Glutamatergic neuron (in vitro differentiated cells): ENCODE results near the gene LITAF. TPM values are rescaled to one million over a fixed set of nuclear protein-coding genes. Genes with fewer than 3 reads are reported as not detected.

Source experiments
- DNase-seq: peaks from one replicate; pipeline ENCODE4 v3.0.0; 2022
- H3K27ac Mint-ChIP-seq: one replicate; pipeline ENCODE4 v1.8.0; 2020; ENCODE audit warnings: mild to moderate bottlenecking, mixed read lengths, inconsistent platforms; ENCODE audit not compliant: unreplicated experiment
- H3K27me3 Mint-ChIP-seq: one replicate; pipeline ENCODE4 v1.8.0; 2020; ENCODE audit warnings: mild to moderate bottlenecking, moderate library complexity, mixed read lengths, inconsistent platforms; ENCODE audit not compliant: unreplicated experiment
- H3K36me3 Mint-ChIP-seq: one replicate; pipeline ENCODE4 v1.8.0; 2020; ENCODE audit warnings: mild to moderate bottlenecking, mixed read lengths, inconsistent platforms; ENCODE audit not compliant: unreplicated experiment
- H3K4me1 Mint-ChIP-seq: one replicate; pipeline ENCODE4 v1.8.0; 2020; ENCODE audit warnings: mild to moderate bottlenecking, low read depth, mixed read lengths, inconsistent platforms; ENCODE audit not compliant: unreplicated experiment
- H3K4me3 Mint-ChIP-seq: one replicate; pipeline ENCODE4 v1.8.0; 2020; ENCODE audit warnings: mild to moderate bottlenecking, mixed read lengths, inconsistent platforms; ENCODE audit not compliant: unreplicated experiment
- H3K9me3 Mint-ChIP-seq: one replicate; pipeline ENCODE4 v1.8.0; 2020; ENCODE audit warnings: mild to moderate bottlenecking, moderate library complexity, mixed read lengths, inconsistent platforms; ENCODE audit not compliant: unreplicated experiment
- total RNA-seq: library from RNA; stranded (reverse); fragmentation: NEBNext Ultra II Directional; extraction: Animal tissue kit (Norgen Biotek cat#: 25700); gene quantifications from one replicate; pipeline ENCODE4 v1.2.1, GENCODE V29; 2021; ENCODE audit not compliant: unreplicated experiment
- TF ChIP-seq, protein P1 (sequence below): fragments of 200-600 bp; sonication (generic); IDR thresholded peaks from one replicate; pipeline ENCODE4 v1.5.0; 2021; ENCODE audit not compliant: partially characterized antibody, unreplicated experiment

Gene LITAF
- total RNA-seq, 1 donor from 2014 or later = 29.2 TPM

DNA sequence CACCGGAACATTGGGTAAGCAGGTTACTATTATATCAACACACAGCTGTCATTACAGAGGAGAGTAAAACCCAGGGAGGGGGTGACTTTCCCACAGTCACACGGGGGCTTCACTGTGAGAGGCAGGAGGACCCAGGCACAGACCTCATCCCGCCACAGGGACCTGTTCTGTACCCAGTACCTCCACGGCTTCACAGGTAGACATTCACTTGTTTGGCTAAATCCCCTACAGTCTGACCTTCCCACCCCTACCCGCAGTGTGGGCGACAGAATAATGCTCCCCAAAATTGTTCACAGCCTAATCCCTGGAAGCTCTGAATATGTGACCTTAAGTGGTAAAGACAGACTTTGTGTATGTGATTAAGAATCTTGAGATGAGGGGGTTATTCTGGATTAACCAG, 16.5 kb downstream of the LITAF start:
- DNase-seq = no peak
- Mint-ChIP-seq H3K27me3 (peaks cover 4% of the 10 kb centered on the region), H3K4me3 (no peak overlapping the region), H3K27ac (no peak overlapping the region), H3K36me3 (peaks cover 4% of the 10 kb centered on the region), H3K4me1 (peaks cover 5% of the 10 kb centered on the region), H3K9me3 (peaks cover 3% of the 10 kb centered on the region)
- TF ChIP-seq, protein P1, sequence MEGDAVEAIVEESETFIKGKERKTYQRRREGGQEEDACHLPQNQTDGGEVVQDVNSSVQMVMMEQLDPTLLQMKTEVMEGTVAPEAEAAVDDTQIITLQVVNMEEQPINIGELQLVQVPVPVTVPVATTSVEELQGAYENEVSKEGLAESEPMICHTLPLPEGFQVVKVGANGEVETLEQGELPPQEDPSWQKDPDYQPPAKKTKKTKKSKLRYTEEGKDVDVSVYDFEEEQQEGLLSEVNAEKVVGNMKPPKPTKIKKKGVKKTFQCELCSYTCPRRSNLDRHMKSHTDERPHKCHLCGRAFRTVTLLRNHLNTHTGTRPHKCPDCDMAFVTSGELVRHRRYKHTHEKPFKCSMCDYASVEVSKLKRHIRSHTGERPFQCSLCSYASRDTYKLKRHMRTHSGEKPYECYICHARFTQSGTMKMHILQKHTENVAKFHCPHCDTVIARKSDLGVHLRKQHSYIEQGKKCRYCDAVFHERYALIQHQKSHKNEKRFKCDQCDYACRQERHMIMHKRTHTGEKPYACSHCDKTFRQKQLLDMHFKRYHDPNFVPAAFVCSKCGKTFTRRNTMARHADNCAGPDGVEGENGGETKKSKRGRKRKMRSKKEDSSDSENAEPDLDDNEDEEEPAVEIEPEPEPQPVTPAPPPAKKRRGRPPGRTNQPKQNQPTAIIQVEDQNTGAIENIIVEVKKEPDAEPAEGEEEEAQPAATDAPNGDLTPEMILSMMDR = no peak

DNA sequence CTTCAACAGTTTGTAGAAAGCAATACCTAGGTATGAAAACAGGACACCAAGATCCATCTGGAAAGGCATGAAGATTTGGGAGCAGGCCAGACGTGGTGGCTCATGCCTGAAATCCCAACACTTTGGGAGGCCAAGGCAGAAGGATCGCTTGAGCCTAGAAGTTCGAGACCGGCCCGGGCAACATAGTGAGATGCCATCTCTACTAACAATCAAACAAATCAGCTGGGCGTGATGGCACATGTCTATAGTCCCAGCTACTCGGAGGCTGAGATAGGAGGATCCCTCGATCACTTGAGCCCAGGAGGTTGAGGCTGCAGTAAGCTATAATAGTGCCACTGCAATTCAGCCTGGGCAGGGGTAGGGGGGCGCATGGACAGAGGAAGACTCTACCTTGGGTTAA, 20.3 kb downstream of the LITAF start:
- Mint-ChIP-seq H3K36me3 (no peaks in the 10 kb centered on the region), H3K4me1 (peaks cover 4% of the 10 kb centered on the region), H3K27ac (no peak overlapping the region), H3K9me3 (no peaks in the 10 kb centered on the region), H3K4me3 (no peak overlapping the region), H3K27me3 (peaks cover 2% of the 10 kb centered on the region)
- no peak for DNase-seq
- TF ChIP-seq, protein P1 = no peak

DNA sequence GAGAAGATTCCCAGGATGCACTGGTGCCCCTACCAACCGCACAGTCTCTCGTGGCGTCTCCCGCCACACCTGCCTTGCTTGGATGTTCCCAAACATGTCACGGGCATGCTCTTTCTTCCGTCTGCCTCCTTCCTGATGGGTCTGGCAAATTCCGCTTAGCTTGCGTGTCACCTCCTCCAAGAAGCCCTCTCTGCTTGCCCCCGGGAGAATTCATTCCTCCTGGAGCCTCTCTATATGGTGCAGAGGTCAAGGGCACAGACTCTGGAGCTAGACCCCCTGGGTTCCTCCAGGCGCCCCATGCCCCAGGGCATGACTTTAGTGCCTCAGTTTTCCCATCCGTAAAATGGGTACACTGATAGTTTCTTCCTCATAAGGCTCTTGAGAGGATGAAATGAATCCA, 21.1 kb downstream of the LITAF start:
- no peak overlapping the region for H3K4me3 Mint-ChIP-seq
- H3K27me3 Mint-ChIP-seq = no peaks in the 10 kb centered on the region
- no peak overlapping the region for H3K27ac Mint-ChIP-seq
- peaks cover 10% of the 10 kb centered on the region for H3K4me1 Mint-ChIP-seq
- TF ChIP-seq, protein P1 = no peak
- H3K9me3 Mint-ChIP-seq = no peaks in the 10 kb centered on the region
- no peak for DNase-seq
- H3K36me3 Mint-ChIP-seq = no peaks in the 10 kb centered on the region

DNA sequence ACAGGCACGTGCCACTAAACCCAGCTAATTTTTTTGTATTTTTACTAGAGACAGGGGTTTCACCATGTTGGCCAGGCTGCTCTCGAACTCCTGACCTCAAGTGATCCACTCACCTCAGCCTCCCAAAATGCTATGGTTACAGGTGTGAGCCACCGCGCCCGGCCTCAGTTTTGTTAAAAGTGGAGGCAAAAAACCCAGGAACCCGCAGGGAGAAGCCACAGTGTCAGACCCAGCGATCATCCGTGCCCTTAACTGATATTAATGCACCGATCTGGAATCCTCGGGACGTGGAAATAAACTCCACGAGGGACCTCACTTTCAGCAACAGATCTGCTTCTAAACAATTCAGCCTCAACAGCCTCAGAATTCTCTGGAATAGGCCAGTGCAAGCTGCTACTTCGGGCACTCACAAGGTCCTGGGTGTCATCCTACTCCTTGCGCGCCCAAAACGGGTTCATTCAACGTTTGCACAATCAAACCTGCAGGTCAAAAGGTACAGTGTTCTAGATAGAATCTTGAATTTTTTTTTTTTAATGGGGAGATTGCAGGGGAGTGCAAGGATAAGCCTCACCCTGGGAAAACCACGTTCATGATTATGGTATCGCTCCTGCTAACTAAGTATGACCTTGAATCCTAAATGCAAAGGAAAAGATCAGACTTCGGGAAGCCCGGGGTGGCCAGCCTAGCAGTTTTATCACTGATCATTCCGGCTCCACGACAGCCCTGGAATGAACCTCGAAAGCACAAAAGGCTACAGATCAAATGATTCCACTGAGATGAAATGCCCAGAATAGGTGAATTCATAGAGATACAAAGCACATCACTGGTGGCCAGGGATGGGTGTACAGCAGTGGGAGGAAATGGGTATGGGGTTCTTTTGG, 22.4 kb downstream of the LITAF start:
- H3K4me1 Mint-ChIP-seq = peaks cover 12% of the 10 kb centered on the region

DNA sequence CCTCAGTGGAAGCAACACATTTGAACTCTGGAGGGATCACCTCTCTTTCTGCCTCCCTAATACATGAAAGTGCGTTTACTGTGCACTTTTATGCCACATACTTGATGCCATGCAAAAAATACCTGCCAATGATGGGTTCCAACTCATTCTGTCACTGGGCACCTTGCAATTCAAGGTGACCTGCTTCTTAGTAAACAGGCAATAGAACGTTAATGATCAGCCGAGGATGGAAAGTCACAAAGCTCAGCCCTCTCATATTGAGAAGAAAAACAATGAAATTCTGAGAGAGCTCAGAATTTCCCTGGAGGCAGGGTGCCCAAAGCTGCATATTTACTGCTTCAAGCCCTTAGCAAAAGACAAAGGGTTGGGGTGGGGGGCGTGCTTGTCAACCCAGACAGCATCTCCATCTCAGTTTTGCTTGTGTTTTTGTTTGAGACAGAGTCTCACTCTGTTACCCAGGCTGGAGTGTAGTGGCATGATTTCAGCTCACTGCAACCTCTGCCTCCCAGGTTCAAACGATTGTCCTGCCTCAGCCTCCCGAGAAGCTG, 23.2 kb downstream of the LITAF start:
- Mint-ChIP-seq H3K4me3 (no peak overlapping the region), H3K27me3 (no peaks in the 10 kb centered on the region), H3K9me3 (peaks cover 1% of the 10 kb centered on the region), H3K27ac (no peak overlapping the region), H3K4me1 (peaks cover 12% of the 10 kb centered on the region), H3K36me3 (no peaks in the 10 kb centered on the region)
- no peak for DNase-seq
- TF ChIP-seq, protein P1 = no peak

More for the DNA sequence above, 22.4 kb downstream of the LITAF start:
- no peak for DNase-seq
- H3K27me3 Mint-ChIP-seq = no peaks in the 10 kb centered on the region
- no peak overlapping the region for H3K27ac Mint-ChIP-seq
- H3K9me3 Mint-ChIP-seq = no peaks in the 10 kb centered on the region
- TF ChIP-seq, protein P1 = no peak
- H3K4me3 Mint-ChIP-seq = no peak overlapping the region
- no peaks in the 10 kb centered on the region for H3K36me3 Mint-ChIP-seq
